ENCODE data around the gene SLC7A10.

The SLC7A10 gene

DNA sequence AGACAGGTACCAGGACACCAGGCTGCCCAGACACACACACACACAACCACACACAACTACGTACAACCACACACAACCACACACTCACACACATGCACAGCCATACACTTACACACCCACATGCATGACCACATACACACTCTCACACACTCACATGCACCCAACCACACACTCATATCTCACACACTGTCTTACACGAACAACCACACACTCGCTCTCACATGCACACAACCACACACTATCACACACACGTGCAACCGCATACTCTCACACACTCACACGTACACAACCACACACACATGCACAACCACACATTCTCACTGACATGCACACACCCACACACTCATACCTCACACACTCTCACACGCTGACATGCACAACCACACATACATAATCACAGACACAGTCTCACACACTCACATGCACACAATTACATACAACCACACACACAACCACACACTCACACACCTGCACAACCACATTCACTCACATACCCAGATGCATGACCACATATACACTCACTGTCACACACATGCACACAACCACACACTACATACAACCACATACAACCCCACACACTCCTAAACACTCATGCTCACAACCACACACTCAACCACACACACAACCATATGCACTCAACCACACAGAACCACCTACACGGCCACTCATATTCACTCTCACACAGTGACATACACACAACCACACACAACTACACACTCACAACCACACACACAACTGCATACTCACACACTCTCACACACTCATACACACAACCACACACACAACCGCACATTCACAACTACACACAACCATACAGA, 7.6 kb upstream of the SLC7A10 start:
- Histone ChIP-seq H3K4me1 (ENCODE audit: insufficient read depth, low read length) (no peaks in the 10 kb centered on the region), H3K9me3 (ENCODE audit: insufficient read depth, low read length, severe bottlenecking) (peaks cover 4% of the 10 kb centered on the region), H3K4me2 (ENCODE audit: insufficient read depth, low read length) (no peak overlapping the region), H3K9ac (ENCODE audit: low read depth, low read length) (no peak overlapping the region), H3K4me3 (ENCODE audit: low read depth in 1 of 2, low read length in 2 of 2) (no peak overlapping the region), H3K27me3 (ENCODE audit: insufficient read depth, low read length, poor library complexity) (no peaks in the 10 kb centered on the region), H3K36me3 (ENCODE audit: insufficient read depth, low read length) (no peaks in the 10 kb centered on the region), H3K79me2 (ENCODE audit: insufficient read depth, low read length) (no peaks in the 10 kb centered on the region), H2AFZ (ENCODE audit: low read depth, low read length) (no peak overlapping the region), H3K27ac (ENCODE audit: low read length) (no peak overlapping the region), H4K20me1 (ENCODE audit: insufficient read depth, low read length) (no peaks in the 10 kb centered on the region)
- DNase-seq (no peak), ATAC-seq (ENCODE audit: insufficient read depth, low read depth) (no peak)
- TF ChIP-seq, protein P1, sequence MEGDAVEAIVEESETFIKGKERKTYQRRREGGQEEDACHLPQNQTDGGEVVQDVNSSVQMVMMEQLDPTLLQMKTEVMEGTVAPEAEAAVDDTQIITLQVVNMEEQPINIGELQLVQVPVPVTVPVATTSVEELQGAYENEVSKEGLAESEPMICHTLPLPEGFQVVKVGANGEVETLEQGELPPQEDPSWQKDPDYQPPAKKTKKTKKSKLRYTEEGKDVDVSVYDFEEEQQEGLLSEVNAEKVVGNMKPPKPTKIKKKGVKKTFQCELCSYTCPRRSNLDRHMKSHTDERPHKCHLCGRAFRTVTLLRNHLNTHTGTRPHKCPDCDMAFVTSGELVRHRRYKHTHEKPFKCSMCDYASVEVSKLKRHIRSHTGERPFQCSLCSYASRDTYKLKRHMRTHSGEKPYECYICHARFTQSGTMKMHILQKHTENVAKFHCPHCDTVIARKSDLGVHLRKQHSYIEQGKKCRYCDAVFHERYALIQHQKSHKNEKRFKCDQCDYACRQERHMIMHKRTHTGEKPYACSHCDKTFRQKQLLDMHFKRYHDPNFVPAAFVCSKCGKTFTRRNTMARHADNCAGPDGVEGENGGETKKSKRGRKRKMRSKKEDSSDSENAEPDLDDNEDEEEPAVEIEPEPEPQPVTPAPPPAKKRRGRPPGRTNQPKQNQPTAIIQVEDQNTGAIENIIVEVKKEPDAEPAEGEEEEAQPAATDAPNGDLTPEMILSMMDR (IDR thresholded peaks at IDR 0.05; ENCODE audit: borderline replicate concordance, extremely low read depth, low read length, poor library complexity, severe bottlenecking) = no peak
- TF ChIP-seq EZH2 (IDR thresholded peaks at IDR 0.05; ENCODE audit: borderline replicate concordance, low read depth, low read length, severe bottlenecking) = no peak

DNA sequence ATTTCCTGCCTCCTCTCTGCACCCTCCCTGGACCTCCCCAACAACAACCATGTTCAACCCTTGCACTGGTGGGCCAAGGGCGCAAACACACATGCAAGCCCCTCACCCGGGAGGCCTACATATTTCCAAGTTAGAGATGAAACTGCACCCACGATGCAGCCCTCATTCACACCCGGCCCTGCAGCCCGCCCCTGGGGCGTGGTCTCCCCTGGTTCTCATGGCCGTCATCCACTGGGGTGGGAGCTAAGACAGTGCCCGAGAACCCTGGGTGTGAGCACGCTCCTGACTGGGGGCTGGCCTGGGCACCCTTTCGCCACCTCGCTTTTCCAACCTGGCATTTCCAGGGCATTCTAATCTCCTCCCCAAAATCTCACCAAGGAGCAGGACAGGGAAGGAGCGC, 7.0 kb upstream of the SLC7A10 start:
- no peak for ATAC-seq (ENCODE audit: insufficient read depth, low read depth)
- no peak overlapping the region for H3K9ac ChIP-seq (ENCODE audit: low read depth, low read length)
- no peaks in the 10 kb centered on the region for H3K79me2 ChIP-seq (ENCODE audit: insufficient read depth, low read length)
- TF ChIP-seq, protein P1 (IDR thresholded peaks at IDR 0.05; ENCODE audit: borderline replicate concordance, extremely low read depth, low read length, poor library complexity, severe bottlenecking) = no peak
- TF ChIP-seq EZH2 (IDR thresholded peaks at IDR 0.05; ENCODE audit: borderline replicate concordance, low read depth, low read length, severe bottlenecking) = no peak
- no peak for DNase-seq
- no peak overlapping the region for H3K27ac ChIP-seq (ENCODE audit: low read length)
- H3K4me1 ChIP-seq (ENCODE audit: insufficient read depth, low read length) = no peaks in the 10 kb centered on the region
- H2AFZ ChIP-seq (ENCODE audit: low read depth, low read length) = no peak overlapping the region
- H3K4me2 ChIP-seq (ENCODE audit: insufficient read depth, low read length) = no peak overlapping the region
- no peaks in the 10 kb centered on the region for H3K36me3 ChIP-seq (ENCODE audit: insufficient read depth, low read length)
- H4K20me1 ChIP-seq (ENCODE audit: insufficient read depth, low read length) = no peaks in the 10 kb centered on the region
- peaks cover 9% of the 10 kb centered on the region for H3K9me3 ChIP-seq (ENCODE audit: insufficient read depth, low read length, severe bottlenecking)
- H3K27me3 ChIP-seq (ENCODE audit: insufficient read depth, low read length, poor library complexity) = no peaks in the 10 kb centered on the region
- no peak overlapping the region for H3K4me3 ChIP-seq (ENCODE audit: low read depth in 1 of 2, low read length in 2 of 2)

DNA sequence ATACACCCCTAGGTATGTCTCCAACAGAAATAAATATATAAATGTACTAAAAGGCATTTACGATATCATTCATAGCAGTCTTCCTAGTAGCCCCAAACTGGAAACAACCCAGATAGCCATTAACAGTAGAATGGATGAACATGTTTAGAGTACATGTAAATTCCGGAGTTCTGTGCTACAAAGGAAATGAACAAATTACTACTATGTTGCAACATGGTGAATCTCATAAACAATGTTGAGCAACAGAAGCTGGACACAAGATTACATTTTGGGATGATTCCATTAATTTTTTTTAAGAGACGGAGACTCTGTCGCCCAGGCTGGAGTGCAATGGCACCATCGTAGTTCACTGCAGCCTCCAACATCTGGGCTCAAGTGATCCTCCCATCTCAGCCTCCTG, 5.9 kb upstream of the SLC7A10 start:
- H3K27me3 ChIP-seq (ENCODE audit: insufficient read depth, low read length, poor library complexity) = no peaks in the 10 kb centered on the region
- no peak overlapping the region for H3K4me2 ChIP-seq (ENCODE audit: insufficient read depth, low read length)
- no peaks in the 10 kb centered on the region for H4K20me1 ChIP-seq (ENCODE audit: insufficient read depth, low read length)
- H3K4me1 ChIP-seq (ENCODE audit: insufficient read depth, low read length) = no peaks in the 10 kb centered on the region
- DNase-seq (no peak), ATAC-seq (ENCODE audit: insufficient read depth, low read depth) (no peak)
- no peak overlapping the region for H3K27ac ChIP-seq (ENCODE audit: low read length)
- no peak overlapping the region for H3K4me3 ChIP-seq (ENCODE audit: low read depth in 1 of 2, low read length in 2 of 2)
- TF ChIP-seq EZH2 (IDR thresholded peaks at IDR 0.05; ENCODE audit: borderline replicate concordance, low read depth, low read length, severe bottlenecking) = no peak
- TF ChIP-seq, protein P1 (IDR thresholded peaks at IDR 0.05; ENCODE audit: borderline replicate concordance, extremely low read depth, low read length, poor library complexity, severe bottlenecking) = no peak
- H3K9me3 ChIP-seq (ENCODE audit: insufficient read depth, low read length, severe bottlenecking) = peaks cover 14% of the 10 kb centered on the region
- H3K36me3 ChIP-seq (ENCODE audit: insufficient read depth, low read length) = no peaks in the 10 kb centered on the region
- H3K9ac ChIP-seq (ENCODE audit: low read depth, low read length) = no peak overlapping the region
- no peaks in the 10 kb centered on the region for H3K79me2 ChIP-seq (ENCODE audit: insufficient read depth, low read length)
- H2AFZ ChIP-seq (ENCODE audit: low read depth, low read length) = no peak overlapping the region
